A673 (cell line): ENCODE measurements around the gene LARGE2. TPM values are rescaled to one million over a fixed set of nuclear protein-coding genes. Genes with fewer than 3 reads are reported as not detected.

Experiments used
- BruUV-seq: library from RNA; stranded (reverse); fragments of 400-500 nt; replicated peaks from 2 replicates; lab custom pipeline; 2021; lab: Mats Ljungman, UMichigan
- CTCF ChIA-PET: fragments of 300-600 bp; sonication (Branson Sonifier 250); formaldehyde crosslinking; loops from one replicate; lab custom pipeline; 2022; ENCODE audit warnings: antibody characterized with exemption; lab: Charles Lee
- POLR2A ChIA-PET: fragments of 300-600 bp; sonication (Branson Sonifier 250); formaldehyde crosslinking; loops from one replicate; lab custom pipeline; 2022; ENCODE audit warnings: antibody characterized with exemption; ENCODE audit not compliant: low non-redundant PET; lab: Charles Lee
- DNase-seq: peaks from one replicate; pipeline ENCODE4 v3.0.0-alpha.2; 2015; ENCODE audit warnings: low spot score
- H3K27ac ChIP-seq: fragments of 200-600 bp; sonication (generic); 2 replicates; pipeline ENCODE4 v1.5.1; 2016; ENCODE audit warnings: mixed run types, low read depth, mild to moderate bottlenecking, mixed read lengths, antibody characterized with exemption, low read length; ENCODE audit not compliant: poor library complexity, severe bottlenecking
- H3K27me3 ChIP-seq: fragments of 200-600 bp; sonication (generic); replicated peaks from 2 replicates; pipeline ENCODE4 v1.6.1; 2017; ENCODE audit warnings: mixed run types, low read depth, mild to moderate bottlenecking, mixed read lengths, antibody characterized with exemption, low read length; ENCODE audit not compliant: insufficient read depth, poor library complexity
- H3K36me3 ChIP-seq: fragments of 200-600 bp; sonication (generic); 2 replicates; pipeline ENCODE4 v1.6.1; 2016; ENCODE audit warnings: mixed run types, mild to moderate bottlenecking, mixed read lengths, antibody characterized with exemption, low read length; ENCODE audit not compliant: insufficient read depth, poor library complexity, severe bottlenecking
- H3K4me1 ChIP-seq: fragments of 200-600 bp; sonication (generic); 2 replicates; pipeline ENCODE4 v1.6.1; 2017; ENCODE audit warnings: mixed run types, mild to moderate bottlenecking, mixed read lengths, antibody characterized with exemption, low read length; ENCODE audit not compliant: insufficient read depth, poor library complexity, severe bottlenecking
- H3K4me3 ChIP-seq: fragments of 200-600 bp; sonication (generic); 2 replicates; pipeline ENCODE4 v1.5.1; 2016; ENCODE audit warnings: low read depth, mixed run types, mild to moderate bottlenecking, mixed read lengths, low read length; ENCODE audit not compliant: poor library complexity, severe bottlenecking
- H3K9me3 ChIP-seq: fragments of 200-600 bp; sonication (generic); 2 replicates; pipeline ENCODE4 v1.6.1; 2016; ENCODE audit warnings: mixed run types, low read depth, mild to moderate bottlenecking, mixed read lengths, antibody characterized with exemption, low read length; ENCODE audit not compliant: poor library complexity, severe bottlenecking
- EZH2 ChIP-seq: fragments of 200-600 bp; sonication (generic); IDR thresholded peaks from 2 replicates; pipeline ENCODE4 v1.6.1; 2017; ENCODE audit warnings: borderline replicate concordance, low read depth, mild to moderate bottlenecking, mixed read lengths, antibody characterized with exemption, low read length; ENCODE audit not compliant: poor library complexity, severe bottlenecking
- intact Hi-C: fragments of 100-400 bp; cut with micrococcal nuclease; formaldehyde crosslinking; loops from one replicate; pipeline ENCODE4 v1.10.0; 2022; ENCODE audit not compliant: unreplicated experiment
- total RNA-seq: library from RNA; stranded (reverse); gene quantifications from 2 replicates; pipeline ENCODE4 v1.2.3, GENCODE V29; 2021
- TF ChIP-seq, protein P1 (sequence below): fragments of 300-800, 200-600 bp; sonication (generic); conservative IDR thresholded peaks from 2 replicates; pipeline ENCODE4 v1.5.1; 2017; ENCODE audit warnings: low read depth, mild to moderate bottlenecking, antibody characterized with exemption, low read length, moderate library complexity, mixed read lengths

LARGE2 gene
- total RNA-seq, 1 experiment from 2014 or later: 9.1 TPM

GRCh38 chr11:45937916-45938315 is 15.5 kb downstream of the LARGE2 start:
- TF ChIP-seq EZH2: no peak
- TF ChIP-seq, protein P1, sequence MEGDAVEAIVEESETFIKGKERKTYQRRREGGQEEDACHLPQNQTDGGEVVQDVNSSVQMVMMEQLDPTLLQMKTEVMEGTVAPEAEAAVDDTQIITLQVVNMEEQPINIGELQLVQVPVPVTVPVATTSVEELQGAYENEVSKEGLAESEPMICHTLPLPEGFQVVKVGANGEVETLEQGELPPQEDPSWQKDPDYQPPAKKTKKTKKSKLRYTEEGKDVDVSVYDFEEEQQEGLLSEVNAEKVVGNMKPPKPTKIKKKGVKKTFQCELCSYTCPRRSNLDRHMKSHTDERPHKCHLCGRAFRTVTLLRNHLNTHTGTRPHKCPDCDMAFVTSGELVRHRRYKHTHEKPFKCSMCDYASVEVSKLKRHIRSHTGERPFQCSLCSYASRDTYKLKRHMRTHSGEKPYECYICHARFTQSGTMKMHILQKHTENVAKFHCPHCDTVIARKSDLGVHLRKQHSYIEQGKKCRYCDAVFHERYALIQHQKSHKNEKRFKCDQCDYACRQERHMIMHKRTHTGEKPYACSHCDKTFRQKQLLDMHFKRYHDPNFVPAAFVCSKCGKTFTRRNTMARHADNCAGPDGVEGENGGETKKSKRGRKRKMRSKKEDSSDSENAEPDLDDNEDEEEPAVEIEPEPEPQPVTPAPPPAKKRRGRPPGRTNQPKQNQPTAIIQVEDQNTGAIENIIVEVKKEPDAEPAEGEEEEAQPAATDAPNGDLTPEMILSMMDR: no peak
- no TSS peak for BruUV-seq
- no peak overlapping the region for H3K27ac ChIP-seq
- no peak overlapping the region for H3K4me3 ChIP-seq
- H3K4me1 ChIP-seq: no peaks in the 10 kb centered on the region
- intact Hi-C loops: no loop called here
- no peak for DNase-seq
- POLR2A ChIA-PET: no interaction called here
- H3K36me3 ChIP-seq: peaks cover 46% of the 10 kb centered on the region
- H3K27me3 ChIP-seq: no peaks in the 10 kb centered on the region
- CTCF ChIA-PET: no interaction called here
- no peaks in the 10 kb centered on the region for H3K9me3 ChIP-seq

DNA sequence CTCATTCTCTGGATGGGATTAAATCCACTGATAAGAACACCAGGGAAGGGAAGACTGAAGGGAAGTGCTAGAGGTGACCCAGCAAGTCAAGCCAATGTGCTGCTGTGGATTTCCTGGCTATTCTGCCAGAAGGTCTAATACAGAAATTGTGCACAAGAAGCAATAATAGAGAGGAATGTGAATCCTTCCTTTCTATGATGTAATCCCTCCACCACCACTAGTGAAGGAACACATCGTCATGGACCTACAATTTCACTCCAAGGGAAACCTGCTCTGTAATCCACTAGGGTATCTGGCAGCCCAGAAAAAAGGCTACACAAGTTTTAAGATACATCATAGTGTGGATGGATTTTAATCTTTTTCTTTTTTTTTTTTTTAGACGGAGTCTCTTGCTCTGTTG is 17.4 kb downstream of the LARGE2 start:
- peaks cover 27% of the 10 kb centered on the region for H3K36me3 ChIP-seq
- no peaks in the 10 kb centered on the region for H3K27me3 ChIP-seq
- CTCF ChIA-PET: interaction anchor here (0.6 to 0.7 kb wide), 2 partner anchors 49 to 50 kb away, joined by 4 read pairs; no protein-coding TSS in a partner anchor
- no peak overlapping the region for H3K27ac ChIP-seq
- H3K9me3 ChIP-seq: no peaks in the 10 kb centered on the region
- no peak for TF ChIP-seq EZH2
- TF ChIP-seq, protein P1: no peak
- no TSS peak for BruUV-seq
- intact Hi-C loops: no loop called here
- no peaks in the 10 kb centered on the region for H3K4me1 ChIP-seq
- POLR2A ChIA-PET: no interaction called here
- peak; percentile 40 for DNase-seq
- no peak overlapping the region for H3K4me3 ChIP-seq

DNA sequence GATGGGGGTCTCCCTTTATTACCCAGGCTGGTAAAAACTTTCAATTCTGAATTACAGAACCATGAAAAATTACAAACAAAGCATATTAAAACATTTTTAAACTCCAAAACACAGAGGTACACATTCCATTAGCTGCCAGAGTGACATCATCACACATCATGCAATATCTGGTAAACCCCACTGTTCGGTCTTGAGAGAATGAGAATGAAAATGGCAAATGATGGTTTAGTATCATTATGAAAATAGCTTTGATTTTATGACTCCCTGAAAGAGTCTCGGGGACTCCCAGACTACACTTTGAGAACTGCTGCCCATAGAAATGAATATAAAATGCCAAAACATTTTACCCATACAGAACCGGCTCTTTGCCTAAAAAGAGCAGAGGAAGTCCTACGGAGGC is 18.8 kb downstream of the LARGE2 start:
- POLR2A ChIA-PET: no interaction called here
- DNase-seq: no peak
- no peaks in the 10 kb centered on the region for H3K9me3 ChIP-seq
- H3K27me3 ChIP-seq: no peaks in the 10 kb centered on the region
- CTCF ChIA-PET: no interaction called here
- no peak overlapping the region for H3K27ac ChIP-seq
- no TSS peak for BruUV-seq
- no peak overlapping the region for H3K4me3 ChIP-seq
- H3K4me1 ChIP-seq: no peaks in the 10 kb centered on the region
- H3K36me3 ChIP-seq: peaks cover 21% of the 10 kb centered on the region
- intact Hi-C loops: no loop called here
- TF ChIP-seq EZH2: no peak
- TF ChIP-seq, protein P1: no peak
